AG08395 (cell line): Measurements from ENCODE around the gene METTL25B.

Experiments used
- DNase-seq: peaks from one replicate; pipeline ENCODE4 v3.0.0; 2012; ENCODE audit warnings: mixed read lengths, low spot score

Gene METTL25B

GRCh38 chr1:156768610-156769295, 40.5 kb downstream of the METTL25B start:
- no peak for DNase-seq

DNA sequence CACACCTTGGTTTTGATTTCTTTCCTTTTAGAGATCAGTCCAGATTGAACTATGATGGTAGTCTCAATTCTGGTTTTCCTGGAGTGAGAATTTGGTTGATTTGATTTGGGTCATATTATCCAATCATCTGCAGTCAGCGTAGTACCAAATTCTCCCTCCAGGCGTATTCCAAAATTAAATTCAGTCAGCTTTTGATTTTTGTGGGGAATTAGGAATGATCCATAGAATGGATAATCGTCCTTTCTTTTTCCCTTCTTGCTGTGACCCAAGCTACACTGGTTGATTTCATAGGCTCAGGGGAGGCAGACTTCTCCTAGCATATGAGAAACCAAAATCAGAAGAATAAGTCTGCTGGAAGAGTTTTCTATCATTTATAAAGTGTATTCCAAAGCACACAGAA, 44.0 kb downstream of the METTL25B start:
- DNase-seq = no peak

GRCh38 chr1:156772728-156773497, 44.6 kb downstream of the METTL25B start:
- DNase-seq = no peak

DNA sequence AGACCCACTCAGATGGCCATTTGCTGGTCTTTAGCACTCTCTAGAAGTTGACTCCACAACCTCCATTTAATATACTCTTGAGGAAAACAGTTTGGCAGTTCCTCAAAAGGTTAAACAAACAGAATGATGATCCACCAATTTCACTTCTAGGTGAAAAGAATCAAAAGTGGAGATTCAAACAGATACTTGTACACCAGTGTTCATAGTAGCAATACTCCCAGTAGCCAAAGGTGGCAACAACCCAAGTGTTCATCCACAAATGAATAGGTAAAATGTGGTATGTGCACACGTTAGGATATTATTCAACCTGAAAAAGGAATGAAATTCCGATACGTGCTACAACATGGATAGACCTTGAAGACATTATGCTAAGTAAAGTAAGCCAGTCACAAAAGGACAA, 45.3 kb downstream of the METTL25B start:
- no peak for DNase-seq

DNA sequence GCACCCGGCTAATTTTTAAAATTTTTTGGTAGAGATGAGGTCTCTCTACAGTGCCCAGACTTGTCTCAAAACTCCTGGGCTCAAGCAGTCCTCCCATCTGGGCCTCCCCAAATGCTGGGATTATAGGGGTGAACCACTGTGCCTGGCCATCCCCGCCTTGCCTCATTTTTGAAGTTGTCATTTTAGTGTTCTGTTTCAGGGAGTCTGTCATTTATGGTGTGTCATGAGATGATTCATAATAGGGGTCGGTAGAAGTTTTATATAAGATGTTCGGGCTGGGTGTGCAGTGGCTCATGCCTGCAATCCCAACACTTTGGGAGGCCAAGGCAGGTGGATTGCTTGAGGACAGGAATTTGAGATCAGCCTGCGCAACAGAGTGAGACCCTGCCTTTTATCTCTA, 47.5 kb downstream of the METTL25B start:
- DNase-seq = no peak

DNA sequence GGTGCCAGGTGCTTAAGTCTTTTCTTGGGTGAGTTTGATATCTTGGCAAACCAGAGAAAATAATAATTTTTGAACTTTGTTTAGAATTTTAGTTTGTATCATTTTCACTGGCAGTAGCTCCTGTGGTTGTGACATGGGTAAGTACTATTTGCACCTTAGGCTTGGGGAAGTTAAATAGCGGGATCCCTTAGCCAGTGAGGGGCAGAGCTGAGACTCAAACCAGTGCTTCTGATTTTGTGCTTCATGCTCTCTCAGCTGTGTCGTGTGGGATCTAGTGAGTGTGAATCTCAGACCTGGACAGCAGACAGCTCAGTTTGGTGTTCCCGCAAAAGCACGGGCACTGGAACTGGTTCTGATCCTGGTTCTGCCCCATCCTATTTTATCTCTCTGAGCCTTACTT, 48.7 kb downstream of the METTL25B start:
- no peak for DNase-seq

DNA sequence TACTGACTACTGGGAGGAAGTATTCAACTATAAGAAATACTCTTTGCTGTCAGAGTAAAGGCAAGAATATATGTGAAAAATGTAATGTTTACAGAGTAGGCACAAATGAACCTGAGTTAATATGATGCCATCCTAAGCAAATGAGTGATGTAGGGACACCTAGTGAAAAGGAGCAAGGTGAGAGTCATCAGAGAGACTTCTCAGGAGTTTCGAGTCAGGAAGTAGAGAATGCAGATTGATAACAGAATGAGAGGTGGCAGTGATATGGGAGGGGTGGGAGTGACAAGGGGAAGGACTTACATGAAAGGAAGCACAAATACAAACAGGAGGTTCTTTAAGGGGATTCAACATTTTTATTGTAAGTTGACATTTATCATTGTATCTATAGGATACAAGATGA, 49.3 kb downstream of the METTL25B start:
- DNase-seq = no peak

DNA sequence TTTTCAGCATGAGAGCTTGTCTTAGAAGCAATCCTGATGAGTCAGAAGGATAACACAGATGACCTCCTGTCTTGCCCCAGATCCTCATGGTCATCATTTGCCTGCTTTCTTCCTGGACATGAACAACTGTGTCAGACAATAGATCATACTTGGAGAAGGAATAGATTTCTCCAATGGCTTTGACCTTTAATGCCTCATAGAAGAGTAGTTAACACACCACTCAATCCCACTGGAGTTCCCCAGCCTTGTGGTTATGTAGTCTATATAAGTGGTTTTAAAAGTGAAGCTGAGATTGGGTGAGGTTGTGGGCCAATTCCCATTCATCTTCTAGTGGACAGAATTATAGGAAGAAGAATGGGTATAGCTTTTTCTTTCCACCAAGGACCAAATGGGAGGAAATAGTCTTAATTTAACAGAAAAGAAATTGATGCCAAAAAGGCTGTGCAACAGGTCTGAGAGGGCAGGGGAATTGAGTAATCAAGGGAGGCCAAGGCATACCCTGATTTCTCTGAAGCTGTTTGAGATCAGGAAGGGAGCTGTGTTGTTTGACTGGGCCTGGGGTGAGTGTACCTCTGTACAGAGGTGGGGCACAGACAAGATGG, 53.4 kb downstream of the METTL25B start:
- peak; percentile 60 for DNase-seq

GRCh38 chr1:156785458-156785857, 57.2 kb downstream of the METTL25B start:
- DNase-seq = no peak
